Nucleus accumbens (tissue), 56 donors: ENCODE results near the gene RPTN.

Experiments
- DNase-seq, 56 donors: peaks; one replicate each; lab custom pipeline; 2025; lab: John Stamatoyannopoulos, UW

RPTN gene

GRCh38 chr1:152159144-152159543, at the start of gene RPTN:
Gene RPTN, minus strand, starts transcription at chr1:152159228. Its CDS starts 1,339 bp downstream, at chr1:152157889.
- DNase-seq, result no peak

- DNase-seq, result no peak
These were observed 40.0 kb upstream of the RPTN start for GRCh38 chr1:152198982-152199381.

GRCh38 chr1:152197361-152197941, 38.4 kb upstream of the RPTN start:
- DNase-seq, result no peak

GRCh38 chr1:152191711-152192110, 32.7 kb upstream of the RPTN start:
- DNase-seq, result no peak

- DNase-seq, result no peak
These were observed 32.2 kb upstream of the RPTN start for GRCh38 chr1:152191260-152191659.

- no peak for DNase-seq
These were observed 31.6 kb upstream of the RPTN start for GRCh38 chr1:152190589-152190988.

- DNase-seq, result peak in 31 of 56 donors; percentile 2 to 68 (median 12)
These were observed 30.8 kb upstream of the RPTN start for GRCh38 chr1:152189657-152190442.

GRCh38 chr1:152188673-152189591, 29.9 kb upstream of the RPTN start:
- peak in 36 of 56 donors; percentile 5 to 61 (median 30) for DNase-seq

- no peak for DNase-seq
These were observed 27.7 kb upstream of the RPTN start for GRCh38 chr1:152186556-152187285.

- DNase-seq, result peak in 10 of 56 donors; percentile 1 to 21 (median 10)
These were observed 26.7 kb upstream of the RPTN start for GRCh38 chr1:152185544-152186391.

- no peak for DNase-seq
These were observed 23.9 kb upstream of the RPTN start for GRCh38 chr1:152182944-152183361.

- no peak for DNase-seq
These were observed 23.4 kb upstream of the RPTN start for GRCh38 chr1:152182431-152182830.

GRCh38 chr1:152179566-152179965, 20.5 kb upstream of the RPTN start:
- DNase-seq, result no peak

GRCh38 chr1:152170287-152170905, 11.4 kb upstream of the RPTN start:
- no peak for DNase-seq

GRCh38 chr1:152169366-152170025, 10.5 kb upstream of the RPTN start:
- no peak for DNase-seq

- no peak for DNase-seq
These were observed 9.5 kb upstream of the RPTN start for GRCh38 chr1:152168535-152168868.

- no peak for DNase-seq
These were observed 9.0 kb upstream of the RPTN start for GRCh38 chr1:152167835-152168534.

- no peak for DNase-seq
These were observed 7.9 kb upstream of the RPTN start for GRCh38 chr1:152166966-152167365.
